A673 (cell line): ENCODE results near the gene AQP7.

Experiments used
- CTCF ChIP-seq: fragments of 300-800, 200-600 bp; sonication (generic); conservative IDR thresholded peaks from 2 replicates; pipeline ENCODE4 v1.5.1; 2017; ENCODE audit warnings: low read depth, mild to moderate bottlenecking, antibody characterized with exemption, low read length, moderate library complexity, mixed read lengths
- EZH2 ChIP-seq: fragments of 200-600 bp; sonication (generic); IDR thresholded peaks from 2 replicates; pipeline ENCODE4 v1.6.1; 2017; ENCODE audit warnings: borderline replicate concordance, low read depth, mild to moderate bottlenecking, mixed read lengths, antibody characterized with exemption, low read length; ENCODE audit not compliant: poor library complexity, severe bottlenecking

- TF ChIP-seq CTCF: no peak
- TF ChIP-seq EZH2: no peak
Measured at GRCh38 chr9:33341182-33341581, 61.2 kb downstream of the AQP7 start.
